Measurements from ENCODE around the gene TNIP2.

DNA sequence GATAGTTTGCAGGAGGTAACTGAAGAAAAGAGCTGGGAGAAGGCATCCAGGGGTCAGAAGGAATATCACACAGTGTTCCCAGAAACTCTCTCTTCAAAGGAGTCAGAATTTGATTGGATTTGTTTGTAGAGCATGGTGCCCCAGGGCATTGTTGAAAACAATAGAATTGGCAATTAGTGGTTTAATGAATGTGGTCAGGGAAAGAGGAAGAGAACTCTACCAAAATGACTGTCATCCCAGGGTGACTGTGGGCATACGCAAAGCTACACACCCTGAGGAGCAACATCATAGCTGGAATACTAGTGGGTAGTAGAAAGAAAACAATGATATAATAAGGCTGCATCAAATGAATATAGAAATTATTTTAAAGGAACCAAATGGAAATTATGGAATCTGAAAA lies 21.5 kb downstream of the TNIP2 start:
- no peak for TF ChIP-seq ZNF768 (tag by site-specific recombination; IDR thresholded peaks at IDR 0.05)
- TF ChIP-seq, protein P1, sequence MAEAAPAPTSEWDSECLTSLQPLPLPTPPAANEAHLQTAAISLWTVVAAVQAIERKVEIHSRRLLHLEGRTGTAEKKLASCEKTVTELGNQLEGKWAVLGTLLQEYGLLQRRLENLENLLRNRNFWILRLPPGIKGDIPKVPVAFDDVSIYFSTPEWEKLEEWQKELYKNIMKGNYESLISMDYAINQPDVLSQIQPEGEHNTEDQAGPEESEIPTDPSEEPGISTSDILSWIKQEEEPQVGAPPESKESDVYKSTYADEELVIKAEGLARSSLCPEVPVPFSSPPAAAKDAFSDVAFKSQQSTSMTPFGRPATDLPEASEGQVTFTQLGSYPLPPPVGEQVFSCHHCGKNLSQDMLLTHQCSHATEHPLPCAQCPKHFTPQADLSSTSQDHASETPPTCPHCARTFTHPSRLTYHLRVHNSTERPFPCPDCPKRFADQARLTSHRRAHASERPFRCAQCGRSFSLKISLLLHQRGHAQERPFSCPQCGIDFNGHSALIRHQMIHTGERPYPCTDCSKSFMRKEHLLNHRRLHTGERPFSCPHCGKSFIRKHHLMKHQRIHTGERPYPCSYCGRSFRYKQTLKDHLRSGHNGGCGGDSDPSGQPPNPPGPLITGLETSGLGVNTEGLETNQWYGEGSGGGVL (tag by site-specific recombination; IDR thresholded peaks at IDR 0.05), result no peak
- TF ChIP-seq, protein P2, sequence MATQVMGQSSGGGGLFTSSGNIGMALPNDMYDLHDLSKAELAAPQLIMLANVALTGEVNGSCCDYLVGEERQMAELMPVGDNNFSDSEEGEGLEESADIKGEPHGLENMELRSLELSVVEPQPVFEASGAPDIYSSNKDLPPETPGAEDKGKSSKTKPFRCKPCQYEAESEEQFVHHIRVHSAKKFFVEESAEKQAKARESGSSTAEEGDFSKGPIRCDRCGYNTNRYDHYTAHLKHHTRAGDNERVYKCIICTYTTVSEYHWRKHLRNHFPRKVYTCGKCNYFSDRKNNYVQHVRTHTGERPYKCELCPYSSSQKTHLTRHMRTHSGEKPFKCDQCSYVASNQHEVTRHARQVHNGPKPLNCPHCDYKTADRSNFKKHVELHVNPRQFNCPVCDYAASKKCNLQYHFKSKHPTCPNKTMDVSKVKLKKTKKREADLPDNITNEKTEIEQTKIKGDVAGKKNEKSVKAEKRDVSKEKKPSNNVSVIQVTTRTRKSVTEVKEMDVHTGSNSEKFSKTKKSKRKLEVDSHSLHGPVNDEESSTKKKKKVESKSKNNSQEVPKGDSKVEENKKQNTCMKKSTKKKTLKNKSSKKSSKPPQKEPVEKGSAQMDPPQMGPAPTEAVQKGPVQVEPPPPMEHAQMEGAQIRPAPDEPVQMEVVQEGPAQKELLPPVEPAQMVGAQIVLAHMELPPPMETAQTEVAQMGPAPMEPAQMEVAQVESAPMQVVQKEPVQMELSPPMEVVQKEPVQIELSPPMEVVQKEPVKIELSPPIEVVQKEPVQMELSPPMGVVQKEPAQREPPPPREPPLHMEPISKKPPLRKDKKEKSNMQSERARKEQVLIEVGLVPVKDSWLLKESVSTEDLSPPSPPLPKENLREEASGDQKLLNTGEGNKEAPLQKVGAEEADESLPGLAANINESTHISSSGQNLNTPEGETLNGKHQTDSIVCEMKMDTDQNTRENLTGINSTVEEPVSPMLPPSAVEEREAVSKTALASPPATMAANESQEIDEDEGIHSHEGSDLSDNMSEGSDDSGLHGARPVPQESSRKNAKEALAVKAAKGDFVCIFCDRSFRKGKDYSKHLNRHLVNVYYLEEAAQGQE (tag by site-specific recombination; IDR thresholded peaks at IDR 0.05), result no peak
- TF ChIP-seq, protein P3, sequence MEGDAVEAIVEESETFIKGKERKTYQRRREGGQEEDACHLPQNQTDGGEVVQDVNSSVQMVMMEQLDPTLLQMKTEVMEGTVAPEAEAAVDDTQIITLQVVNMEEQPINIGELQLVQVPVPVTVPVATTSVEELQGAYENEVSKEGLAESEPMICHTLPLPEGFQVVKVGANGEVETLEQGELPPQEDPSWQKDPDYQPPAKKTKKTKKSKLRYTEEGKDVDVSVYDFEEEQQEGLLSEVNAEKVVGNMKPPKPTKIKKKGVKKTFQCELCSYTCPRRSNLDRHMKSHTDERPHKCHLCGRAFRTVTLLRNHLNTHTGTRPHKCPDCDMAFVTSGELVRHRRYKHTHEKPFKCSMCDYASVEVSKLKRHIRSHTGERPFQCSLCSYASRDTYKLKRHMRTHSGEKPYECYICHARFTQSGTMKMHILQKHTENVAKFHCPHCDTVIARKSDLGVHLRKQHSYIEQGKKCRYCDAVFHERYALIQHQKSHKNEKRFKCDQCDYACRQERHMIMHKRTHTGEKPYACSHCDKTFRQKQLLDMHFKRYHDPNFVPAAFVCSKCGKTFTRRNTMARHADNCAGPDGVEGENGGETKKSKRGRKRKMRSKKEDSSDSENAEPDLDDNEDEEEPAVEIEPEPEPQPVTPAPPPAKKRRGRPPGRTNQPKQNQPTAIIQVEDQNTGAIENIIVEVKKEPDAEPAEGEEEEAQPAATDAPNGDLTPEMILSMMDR (tag by site-specific recombination; IDR thresholded peaks at IDR 0.05), result no peak
- TF ChIP-seq SP2 (tag by site-specific recombination; IDR thresholded peaks at IDR 0.05), result no peak
- TF ChIP-seq ZNF792 (tag by site-specific recombination; IDR thresholded peaks at IDR 0.05), result no peak
